Lower leg skin (tissue), 3 donors: ENCODE measurements around the gene FNIP1.

Experiments used
- POLR2A ChIP-seq, 2 donors: fragments of 450-650 bp; IDR thresholded peaks; one replicate each; pipeline ENCODE4 v1.6.1; 2016 to 2017; ENCODE audit warnings: antibody characterized with exemption in 2 of 2, mild to moderate bottlenecking in 1 of 2, moderate library complexity in 1 of 2
- TF ChIP-seq, protein P1 (sequence below), 3 donors: fragments of 450-650 bp; IDR thresholded peaks; one replicate each; pipeline ENCODE4 v1.5.1; 2016; ENCODE audit warnings: antibody characterized with exemption in 3 of 3, mild to moderate bottlenecking in 3 of 3, moderate library complexity in 2 of 3

DNA sequence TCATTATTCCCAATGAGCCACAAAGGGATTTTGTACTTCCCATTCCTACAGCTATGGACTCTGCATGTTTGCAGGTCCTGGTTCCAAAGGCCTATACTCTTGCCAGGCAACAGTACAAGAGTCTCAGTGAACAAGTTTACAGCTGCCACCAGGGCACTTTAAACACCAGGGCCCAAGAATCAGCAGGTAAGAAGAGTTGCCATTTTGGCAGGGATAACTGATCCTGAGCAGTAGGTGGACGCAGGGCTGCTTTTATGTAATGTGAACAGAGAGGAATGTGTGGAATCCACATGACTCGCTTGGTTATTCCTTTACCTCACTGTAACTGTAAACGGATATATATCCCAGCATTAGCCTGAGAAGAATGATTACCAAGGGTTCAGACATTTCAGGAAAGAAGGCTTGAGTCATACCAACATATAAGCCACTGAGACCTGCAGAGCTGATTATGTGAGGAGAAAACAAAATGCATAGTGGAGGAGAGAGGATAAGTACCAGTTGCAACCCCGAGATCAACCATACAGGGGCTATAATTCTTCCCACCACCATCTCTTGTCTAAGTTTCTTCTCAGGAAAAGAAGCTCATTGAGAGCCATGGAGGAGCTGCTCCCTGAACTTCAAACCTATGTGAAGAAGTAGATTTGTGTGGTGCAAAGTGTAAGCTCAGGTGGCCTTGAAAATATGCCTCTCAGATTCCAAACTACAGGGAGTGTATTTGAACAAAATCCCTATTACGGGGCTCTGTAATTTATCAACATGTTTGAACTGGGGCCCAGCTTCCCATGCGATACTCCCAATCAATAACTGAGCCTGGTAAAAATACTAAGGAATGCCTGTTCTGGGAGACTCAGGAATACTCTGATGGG, 186.4 kb downstream of the FNIP1 start:
- TF ChIP-seq, protein P1, sequence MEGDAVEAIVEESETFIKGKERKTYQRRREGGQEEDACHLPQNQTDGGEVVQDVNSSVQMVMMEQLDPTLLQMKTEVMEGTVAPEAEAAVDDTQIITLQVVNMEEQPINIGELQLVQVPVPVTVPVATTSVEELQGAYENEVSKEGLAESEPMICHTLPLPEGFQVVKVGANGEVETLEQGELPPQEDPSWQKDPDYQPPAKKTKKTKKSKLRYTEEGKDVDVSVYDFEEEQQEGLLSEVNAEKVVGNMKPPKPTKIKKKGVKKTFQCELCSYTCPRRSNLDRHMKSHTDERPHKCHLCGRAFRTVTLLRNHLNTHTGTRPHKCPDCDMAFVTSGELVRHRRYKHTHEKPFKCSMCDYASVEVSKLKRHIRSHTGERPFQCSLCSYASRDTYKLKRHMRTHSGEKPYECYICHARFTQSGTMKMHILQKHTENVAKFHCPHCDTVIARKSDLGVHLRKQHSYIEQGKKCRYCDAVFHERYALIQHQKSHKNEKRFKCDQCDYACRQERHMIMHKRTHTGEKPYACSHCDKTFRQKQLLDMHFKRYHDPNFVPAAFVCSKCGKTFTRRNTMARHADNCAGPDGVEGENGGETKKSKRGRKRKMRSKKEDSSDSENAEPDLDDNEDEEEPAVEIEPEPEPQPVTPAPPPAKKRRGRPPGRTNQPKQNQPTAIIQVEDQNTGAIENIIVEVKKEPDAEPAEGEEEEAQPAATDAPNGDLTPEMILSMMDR (IDR thresholded peaks at IDR 0.05), result no peak
- TF ChIP-seq POLR2A (IDR thresholded peaks at IDR 0.05), result no peak
